HG02678 (cell line): Measurements from ENCODE around the gene DBT.
"Not testable (repeated sequence)": the region's sequence is repeated elsewhere in the genome, so short reads cannot be mapped to it uniquely, and the experiment has no call there.

Source experiments
- ATAC-seq: cut with Tn5 transposase; IDR thresholded peaks from one replicate; pipeline ENCODE4 v1.9.1; 2021; ENCODE audit warnings: mild to moderate bottlenecking, moderate library complexity; ENCODE audit not compliant: unreplicated experiment

DBT gene

DNA sequence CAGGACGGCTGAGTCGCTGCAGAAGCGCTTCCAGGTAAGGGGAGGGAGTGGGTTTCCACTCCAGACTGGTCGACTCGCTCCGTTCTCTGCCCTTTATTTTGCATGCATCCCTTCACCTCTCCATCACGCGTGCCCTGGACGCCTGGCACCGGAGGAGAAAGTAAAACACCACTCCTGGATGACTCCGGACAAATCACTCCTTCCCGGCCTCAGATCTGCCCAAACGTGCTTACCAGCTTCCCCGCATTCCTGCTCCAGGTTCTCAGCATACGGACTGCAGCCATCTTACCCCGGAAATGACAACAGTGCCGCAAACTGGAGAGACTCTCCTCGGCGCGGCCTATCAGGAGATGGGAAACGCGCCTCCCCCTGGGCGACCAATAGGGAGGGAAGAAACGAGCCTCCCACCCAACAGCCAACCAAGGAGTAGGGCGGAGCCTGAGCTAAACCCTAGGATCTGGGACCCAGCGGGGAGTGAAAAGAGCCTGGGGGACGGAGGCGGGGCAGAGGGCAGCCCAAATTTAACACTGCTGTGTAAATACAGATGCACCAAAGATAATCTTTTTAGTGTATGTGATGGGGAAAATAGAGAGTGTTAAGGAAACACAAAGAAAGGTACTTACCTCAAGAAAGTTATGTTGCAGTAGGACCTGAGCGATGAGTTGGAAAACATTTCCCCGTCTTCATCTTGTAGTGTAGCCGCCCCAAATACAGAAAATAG lies at the start of gene DBT:
TSS of gene DBT (minus strand) at position 298 of the 721 bp plus-strand sequence. CDS start at position 284, 14 bp downstream.
- ATAC-seq = peak; percentile 100

- no peak for ATAC-seq
Measured at GRCh38 chr1:100298512-100298911, 48.9 kb upstream of the DBT start.

DNA sequence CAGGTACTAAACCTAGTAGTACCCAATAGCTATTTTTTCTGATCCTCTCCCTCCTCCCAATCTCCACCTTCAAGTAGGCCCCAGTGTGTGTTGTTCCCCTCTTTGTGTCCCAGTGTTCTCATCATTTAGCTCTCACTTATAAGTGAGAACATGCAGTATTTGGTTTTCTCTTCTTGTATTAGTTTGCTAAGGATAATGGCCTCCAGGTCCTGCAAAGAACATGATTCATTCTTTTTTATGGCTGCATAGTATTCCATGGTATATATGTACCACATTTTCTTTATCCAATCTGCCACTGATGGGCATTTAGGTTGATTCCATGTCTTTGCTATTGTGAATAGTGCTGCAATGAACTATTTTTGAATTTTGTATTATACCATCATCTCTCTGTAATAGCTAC lies 47.4 kb upstream of the DBT start:
- ATAC-seq = not testable (repeated sequence)

GRCh38 chr1:100296140-100296539 lies 46.5 kb upstream of the DBT start:
- no peak for ATAC-seq

GRCh38 chr1:100292711-100293110 lies 43.1 kb upstream of the DBT start:
- ATAC-seq = no peak

DNA sequence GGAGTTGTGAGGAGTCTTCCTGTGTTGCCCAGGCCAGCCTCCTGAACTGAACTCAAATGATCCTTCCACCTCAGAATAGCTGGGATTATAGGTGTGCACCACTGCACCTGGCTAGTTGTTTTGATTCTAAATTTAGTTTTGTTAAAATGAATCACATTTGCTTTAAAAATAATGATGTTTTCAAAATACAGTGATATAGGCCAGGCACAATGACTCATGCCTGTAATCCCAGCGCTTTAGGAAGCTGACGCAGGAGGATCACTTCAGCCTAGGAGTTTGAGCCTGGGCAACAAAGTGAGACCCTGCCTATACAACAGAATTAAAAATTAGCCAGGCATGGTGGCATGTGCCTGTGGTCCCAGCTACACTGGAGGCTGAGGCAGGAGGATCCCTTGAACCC lies 40.7 kb upstream of the DBT start:
- no peak for ATAC-seq

GRCh38 chr1:100287162-100287561 lies 37.5 kb upstream of the DBT start:
- no peak for ATAC-seq

- ATAC-seq = no peak
Measured at GRCh38 chr1:100284591-100284990, 35.0 kb upstream of the DBT start.

DNA sequence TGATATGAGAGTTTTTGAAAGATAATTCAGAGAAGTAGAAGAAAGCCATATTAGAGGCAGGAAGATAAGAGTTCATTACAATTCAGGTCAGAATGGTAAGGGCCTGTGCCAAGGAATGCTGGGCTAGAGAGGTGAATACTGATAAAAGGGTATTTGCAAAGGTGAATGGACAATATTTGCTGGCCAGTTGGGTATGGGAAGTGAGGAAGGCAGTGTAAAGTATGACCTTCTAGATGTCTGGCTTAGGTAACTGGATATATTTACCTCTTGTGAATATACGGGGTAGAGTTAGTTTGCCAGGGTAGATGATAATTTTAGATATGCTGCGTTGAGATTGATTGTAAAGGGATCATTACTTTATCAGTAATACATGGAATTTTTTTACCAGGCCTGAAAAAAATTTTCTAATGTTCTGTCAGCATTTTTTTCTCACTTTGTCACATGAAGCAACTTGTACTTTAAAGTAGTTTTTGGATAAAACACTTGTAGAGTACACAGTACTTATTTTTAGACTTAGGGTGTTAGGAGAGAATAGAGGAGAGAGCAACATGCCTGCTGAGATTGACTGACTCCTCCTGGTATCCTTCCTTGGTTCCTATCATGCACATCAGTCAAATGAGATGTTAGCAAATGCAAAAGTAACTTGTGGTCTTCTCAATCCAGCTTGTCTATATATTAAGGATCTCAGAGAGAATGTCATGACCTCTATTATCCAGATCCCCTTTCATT lies 30.5 kb upstream of the DBT start:
- no peak for ATAC-seq

- ATAC-seq = no peak
Measured at GRCh38 chr1:100279358-100279923, 29.8 kb upstream of the DBT start.

GRCh38 chr1:100277866-100278265 lies 28.2 kb upstream of the DBT start:
- ATAC-seq = no peak

- no peak for ATAC-seq
Measured at GRCh38 chr1:100268202-100268601, 18.6 kb upstream of the DBT start.

GRCh38 chr1:100267284-100267683 lies 17.6 kb upstream of the DBT start:
- no peak for ATAC-seq

GRCh38 chr1:100266741-100267140 lies 17.1 kb upstream of the DBT start:
- peak; percentile 16 for ATAC-seq

DNA sequence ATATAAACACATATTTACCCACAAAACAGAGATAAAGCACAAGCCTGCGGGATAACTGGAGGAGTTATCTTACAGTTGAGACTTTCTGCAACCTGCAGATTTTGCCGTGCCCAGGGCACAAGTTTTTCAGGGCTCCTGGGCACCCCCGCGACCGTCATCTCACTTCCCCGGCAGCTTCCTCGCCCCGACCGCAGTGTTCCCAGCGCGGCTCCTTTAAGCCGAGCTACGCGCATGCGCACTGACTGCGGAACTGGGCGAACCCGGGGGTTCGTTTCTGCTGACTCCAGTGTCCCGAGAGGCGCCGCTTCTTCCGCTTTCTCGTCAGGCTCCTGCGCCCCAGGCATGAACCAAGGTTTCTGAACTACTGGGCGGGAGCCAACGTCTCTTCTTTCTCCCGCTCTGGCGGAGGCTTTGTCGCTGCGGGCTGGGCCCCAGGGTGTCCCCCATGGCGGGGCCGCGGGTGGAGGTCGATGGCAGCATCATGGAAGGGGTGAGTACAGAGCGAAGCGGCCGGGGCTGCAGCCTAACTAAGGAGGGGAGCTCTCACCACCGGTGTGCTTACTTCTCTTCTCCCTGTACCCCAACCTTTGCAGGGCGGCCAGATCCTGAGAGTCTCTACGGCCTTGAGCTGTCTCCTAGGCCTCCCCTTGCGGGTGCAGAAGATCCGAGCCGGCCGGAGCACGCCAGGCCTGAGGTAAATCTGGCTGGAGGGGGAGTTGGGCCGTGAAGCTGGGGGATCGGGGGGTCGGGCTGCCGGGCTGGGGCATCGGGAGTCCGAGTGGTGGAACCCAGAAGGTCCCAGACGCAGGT lies 16.5 kb upstream of the DBT start, which contains the start of gene RTCA:
TSS of gene RTCA (plus strand) at position 286 of the 810 bp plus-strand sequence. CDS start at position 446, 160 bp downstream.
- peak; percentile 98 for ATAC-seq

DNA sequence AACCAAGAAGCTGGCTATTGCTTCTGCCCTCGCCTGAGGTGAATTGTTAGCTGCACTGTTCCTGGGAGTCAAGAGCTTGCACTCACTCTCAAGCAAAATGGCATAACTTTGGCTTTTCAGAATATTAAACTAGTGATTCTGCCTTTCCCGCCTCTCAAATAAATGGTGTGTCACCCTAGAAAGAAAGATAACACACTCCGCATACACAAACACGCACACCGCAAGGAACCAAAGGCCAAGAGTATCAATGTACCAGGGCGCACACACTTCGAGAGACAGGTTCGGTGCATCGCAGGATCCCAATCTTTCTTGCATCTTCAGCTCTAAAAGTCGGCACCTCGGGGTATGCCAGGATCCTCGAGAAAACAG lies 15.9 kb upstream of the DBT start:
- ATAC-seq = peak; percentile 29

GRCh38 chr1:100264081-100264480 lies 14.4 kb upstream of the DBT start:
- ATAC-seq = not testable (repeated sequence)

GRCh38 chr1:100261686-100262085 lies 12.1 kb upstream of the DBT start:
- no peak for ATAC-seq

- not testable (repeated sequence) for ATAC-seq
Measured at GRCh38 chr1:100258427-100258826, 8.8 kb upstream of the DBT start.

DNA sequence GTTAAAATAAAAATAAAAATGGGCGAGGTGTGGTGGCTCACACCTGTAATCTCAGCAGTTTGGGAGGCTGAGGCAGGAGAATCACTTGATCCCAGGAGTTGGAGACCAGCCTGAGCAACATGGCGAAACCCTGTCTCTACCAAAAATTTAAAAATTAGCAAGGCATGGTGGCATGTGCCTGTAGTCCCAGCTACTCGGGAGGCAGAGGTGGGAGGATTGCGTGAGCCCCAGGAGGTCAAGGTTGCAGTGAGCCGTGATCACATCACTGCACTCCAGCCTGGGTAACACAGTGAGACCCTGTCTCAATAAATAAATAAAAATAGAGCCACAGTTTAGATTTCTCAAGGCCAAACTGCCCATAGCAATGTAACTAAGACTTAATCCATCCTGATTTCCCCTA lies 6.6 kb upstream of the DBT start:
- not testable (repeated sequence) for ATAC-seq

GRCh38 chr1:100253552-100253951 lies 3.9 kb upstream of the DBT start:
- no peak for ATAC-seq
